CD8-positive, alpha-beta memory T cell (primary cell): ENCODE data around the gene ITPR2. TPM values are rescaled to one million over a fixed set of nuclear protein-coding genes. Genes with fewer than 3 reads are reported as not detected.
"Not testable (repeated sequence)": the region's sequence is repeated elsewhere in the genome, so short reads cannot be mapped to it uniquely, and the experiment has no call there.

Source experiments
- CTCF ChIA-PET: fragments of 350-600 bp; sonication (Branson Sonifier 250); formaldehyde crosslinking; loops from one replicate; lab custom pipeline; 2021; ENCODE audit warnings: antibody characterized with exemption; lab: Charles Lee
- POLR2A ChIA-PET: fragments of 350-600 bp; sonication (Branson Sonifier 250); formaldehyde crosslinking; loops from one replicate; lab custom pipeline; 2021; ENCODE audit warnings: antibody characterized with exemption; lab: Charles Lee
- DNase-seq, 5 donors: peaks; one replicate each; pipeline versions ENCODE4 v3.0.0 to v3.0.0-alpha.2; 2020 to 2022; ENCODE audit warnings: mixed read lengths in 1 of 5
- H3K27ac ChIP-seq: one replicate; pipeline ENCODE4 v1.7.0; 2013; ENCODE audit warnings: low read depth, mild to moderate bottlenecking, low read length, moderate library complexity
- H3K27me3 ChIP-seq: 2 replicates; pipeline ENCODE4 v1.7.0; 2013; ENCODE audit warnings: low read length, mild to moderate bottlenecking; ENCODE audit not compliant: insufficient read depth, poor library complexity, severe bottlenecking
- H3K36me3 ChIP-seq: 2 replicates; pipeline ENCODE4 v1.7.0; 2013; ENCODE audit warnings: mild to moderate bottlenecking, low read length, moderate library complexity; ENCODE audit not compliant: insufficient read depth
- H3K4me1 ChIP-seq: 2 replicates; pipeline ENCODE4 v1.7.0; 2013; ENCODE audit warnings: mild to moderate bottlenecking, low read length, moderate library complexity; ENCODE audit not compliant: insufficient read depth
- H3K4me3 ChIP-seq: 2 replicates; pipeline ENCODE4 v1.7.0; 2013; ENCODE audit warnings: mild to moderate bottlenecking, low read length
- H3K9me3 ChIP-seq: 2 replicates; pipeline ENCODE4 v1.7.0; 2013; ENCODE audit warnings: mild to moderate bottlenecking, low read length
- H3K27ac Mint-ChIP-seq, 8 donors: one replicate each; pipeline ENCODE4 v1.8.0; 2020 to 2021; ENCODE audit warnings: mixed read lengths in 8 of 8, mild to moderate bottlenecking in 6 of 8, inconsistent platforms in 3 of 8, moderate library complexity in 3 of 8
- H3K27me3 Mint-ChIP-seq, 2 donors: one replicate each; pipeline ENCODE4 v1.8.0; 2020 to 2021; ENCODE audit warnings: mixed read lengths in 2 of 2, mild to moderate bottlenecking in 1 of 2, moderate library complexity in 1 of 2
- H3K36me3 Mint-ChIP-seq, 3 donors: one replicate each; pipeline ENCODE4 v1.8.0; 2020 to 2021; ENCODE audit warnings: mixed read lengths in 3 of 3, inconsistent platforms in 1 of 3, mild to moderate bottlenecking in 1 of 3
- H3K4me1 Mint-ChIP-seq, 3 donors: one replicate each; pipeline ENCODE4 v1.8.0; 2020 to 2021; ENCODE audit warnings: mixed read lengths in 3 of 3, inconsistent platforms in 1 of 3, mild to moderate bottlenecking in 1 of 3
- H3K4me3 Mint-ChIP-seq, 7 donors: one replicate each; pipeline ENCODE4 v1.8.0; 2020 to 2021; ENCODE audit warnings: mixed read lengths in 7 of 7, mild to moderate bottlenecking in 6 of 7, moderate library complexity in 4 of 7, inconsistent platforms in 2 of 7
- H3K9me3 Mint-ChIP-seq, 5 donors: one replicate each; pipeline ENCODE4 v1.8.0; 2020 to 2022; ENCODE audit warnings: mixed read lengths in 5 of 5, mild to moderate bottlenecking in 3 of 5, moderate library complexity in 2 of 5, inconsistent platforms in 1 of 5
- polyA plus RNA-seq: library from polyadenylated mRNA; unstranded; fragments of 300-500 nt; fragmentation: Illumina TruSeq; gene quantifications from one replicate; pipeline ENCODE4 v1.2.3, GENCODE V29; 2021
- total RNA-seq, 2 experiments: library from RNA; stranded (reverse); gene quantifications; one replicate each; pipeline ENCODE4 v1.2.3, GENCODE V29; 2021

Gene ITPR2
- total and polyA plus RNA-seq, 3 experiments from 2014 or later, result 13.0 to 29.4 (median 24.0) TPM

DNA sequence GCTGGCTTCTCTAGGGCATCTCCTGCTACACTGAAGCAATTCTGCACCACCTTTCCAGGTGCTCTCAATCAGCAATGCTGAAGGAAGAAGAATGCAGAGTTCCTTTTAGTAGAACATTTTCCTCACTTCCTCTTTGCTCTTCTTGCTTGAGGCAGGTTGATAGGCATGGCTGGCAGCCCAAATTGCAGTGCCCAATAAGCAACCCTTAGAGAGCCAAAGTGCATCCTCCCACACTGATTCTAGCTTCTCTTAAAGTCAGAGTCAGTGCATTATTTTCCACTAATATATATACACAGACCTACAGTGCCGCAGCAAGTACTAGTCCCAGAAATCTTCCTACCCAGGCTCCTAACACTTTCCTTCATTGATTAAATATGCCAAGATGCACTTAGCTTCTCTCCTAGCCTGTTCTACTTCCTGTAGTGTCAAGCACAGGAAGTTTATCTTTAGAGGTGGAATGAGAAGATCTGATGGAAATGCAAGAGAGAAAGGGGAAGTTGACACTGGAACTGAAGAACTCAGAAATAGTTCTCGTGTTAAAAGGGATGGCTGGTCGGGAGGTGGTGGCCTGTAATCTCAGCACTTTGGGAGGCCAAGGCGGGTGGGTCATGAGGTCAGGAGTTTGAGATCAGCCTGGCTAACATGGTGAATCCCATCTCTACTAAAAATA lies 504.9 kb downstream of the ITPR2 start:
- Mint-ChIP-seq H3K27me3 (peaks cover 0 to 2% of the 10 kb centered on the region in 2 donors), H3K4me1 (no peaks in the 10 kb centered on the region), H3K9me3 (peaks cover 3 to 23% (median 19%) of the 10 kb centered on the region in 5 donors), H3K36me3 (peaks cover 0 to 1% (median 0%) of the 10 kb centered on the region in 3 donors), H3K4me3 (no peak overlapping the region), H3K27ac (no peak overlapping the region)
- CTCF ChIA-PET, result no interaction called here
- POLR2A ChIA-PET, result no interaction called here
- no peak overlapping the region for H3K27ac ChIP-seq
- no peaks in the 10 kb centered on the region for H3K36me3 ChIP-seq
- DNase-seq, result no peak
- no peaks in the 10 kb centered on the region for H3K4me1 ChIP-seq
- no peaks in the 10 kb centered on the region for H3K27me3 ChIP-seq
- no peaks in the 10 kb centered on the region for H3K9me3 ChIP-seq
- no peak overlapping the region for H3K4me3 ChIP-seq

DNA sequence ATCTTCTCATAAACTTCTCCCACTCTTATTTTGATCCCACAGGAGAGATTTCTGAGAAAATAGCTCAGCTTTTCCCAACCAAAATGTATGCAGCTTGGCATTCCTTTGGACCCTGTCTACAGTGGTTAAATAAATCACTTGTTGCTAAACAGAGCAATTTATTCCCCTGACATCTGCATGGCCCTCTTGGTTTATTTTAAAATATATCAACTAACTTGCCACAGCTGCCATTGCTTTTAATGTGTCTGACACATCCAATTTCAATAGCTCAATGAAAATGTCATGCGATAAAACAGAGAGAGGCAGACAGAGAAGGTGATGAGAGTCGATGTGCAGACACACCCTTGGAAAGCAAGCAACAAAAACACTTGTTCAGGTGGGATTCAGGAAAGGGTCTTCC lies 509.3 kb downstream of the ITPR2 start:
- no peaks in the 10 kb centered on the region for H3K4me1 ChIP-seq
- no peak overlapping the region for H3K4me3 ChIP-seq
- Mint-ChIP-seq H3K4me3 (no peak overlapping the region), H3K9me3 (peaks cover 0 to 5% (median 3%) of the 10 kb centered on the region in 5 donors), H3K4me1 (no peaks in the 10 kb centered on the region), H3K27me3 (peaks cover 2 to 16% of the 10 kb centered on the region in 2 donors), H3K27ac (no peak overlapping the region), H3K36me3 (no peaks in the 10 kb centered on the region)
- H3K27ac ChIP-seq, result no peak overlapping the region
- no peaks in the 10 kb centered on the region for H3K27me3 ChIP-seq
- POLR2A ChIA-PET, result no interaction called here
- DNase-seq, result no peak
- no peaks in the 10 kb centered on the region for H3K9me3 ChIP-seq
- CTCF ChIA-PET, result no interaction called here
- no peaks in the 10 kb centered on the region for H3K36me3 ChIP-seq

DNA sequence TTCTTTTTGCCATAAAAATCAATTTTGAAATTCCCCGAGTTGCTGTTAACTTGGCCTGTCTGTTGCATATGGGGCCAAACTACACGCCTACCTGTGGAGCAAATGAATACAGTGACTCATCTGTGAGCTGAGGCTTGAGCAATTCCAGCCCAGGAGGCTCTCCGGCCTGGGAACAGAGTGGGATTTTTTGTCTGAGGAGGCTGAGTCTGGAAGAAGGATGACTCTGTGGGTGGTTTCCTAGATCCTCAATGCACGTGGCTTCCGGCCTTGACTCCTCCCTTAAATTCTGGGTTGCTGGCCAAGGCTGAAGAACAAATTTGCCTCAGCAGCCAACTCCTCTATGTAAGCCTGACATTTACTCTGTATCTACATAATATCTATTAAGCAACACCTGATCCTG lies 513.5 kb downstream of the ITPR2 start:
- no peak for DNase-seq
- H3K4me3 Mint-ChIP-seq, result no peak overlapping the region
- Histone ChIP-seq H3K4me3 (no peak overlapping the region), H3K4me1 (no peaks in the 10 kb centered on the region), H3K27ac (no peak overlapping the region), H3K27me3 (no peaks in the 10 kb centered on the region), H3K9me3 (no peaks in the 10 kb centered on the region), H3K36me3 (no peaks in the 10 kb centered on the region)
- no peak overlapping the region for H3K27ac Mint-ChIP-seq
- H3K27me3 Mint-ChIP-seq, result peaks cover 14 to 35% of the 10 kb centered on the region in 2 donors
- no peaks in the 10 kb centered on the region for H3K4me1 Mint-ChIP-seq
- H3K9me3 Mint-ChIP-seq, result peaks cover 6 to 12% (median 11%) of the 10 kb centered on the region in 5 donors
- CTCF ChIA-PET, result no interaction called here
- POLR2A ChIA-PET, result no interaction called here
- H3K36me3 Mint-ChIP-seq, result no peaks in the 10 kb centered on the region

DNA sequence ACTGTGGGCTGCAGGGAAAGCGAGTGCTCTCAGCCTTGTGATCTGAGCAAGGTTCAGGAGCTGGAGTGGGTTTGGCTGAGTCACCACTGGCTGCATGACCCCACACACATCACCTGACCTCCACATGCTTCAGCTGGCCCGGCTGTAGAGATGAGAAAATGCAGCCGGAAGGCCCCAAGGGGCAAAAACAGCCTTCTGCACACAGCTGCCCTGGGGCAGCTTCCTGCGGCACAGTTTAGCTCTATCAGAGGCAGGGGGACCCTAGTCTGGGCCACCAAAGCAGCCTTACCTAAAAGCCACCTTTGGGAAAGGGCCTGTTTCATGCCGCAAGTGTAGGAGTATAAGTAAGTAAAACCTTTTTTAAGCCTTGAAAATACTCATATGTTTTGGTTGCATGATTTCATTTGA lies 514.3 kb downstream of the ITPR2 start:
- Histone ChIP-seq H3K4me3 (no peak overlapping the region), H3K27me3 (no peaks in the 10 kb centered on the region), H3K4me1 (no peaks in the 10 kb centered on the region), H3K9me3 (no peaks in the 10 kb centered on the region), H3K27ac (no peak overlapping the region), H3K36me3 (no peaks in the 10 kb centered on the region)
- Mint-ChIP-seq H3K9me3 (peaks cover 11 to 21% (median 15%) of the 10 kb centered on the region in 5 donors), H3K4me3 (no peak overlapping the region), H3K4me1 (no peaks in the 10 kb centered on the region), H3K36me3 (peaks cover 0 to 5% (median 0%) of the 10 kb centered on the region in 3 donors), H3K27ac (no peak overlapping the region), H3K27me3 (peaks cover 17 to 36% of the 10 kb centered on the region in 2 donors)
- POLR2A ChIA-PET, result no interaction called here
- DNase-seq, result no peak
- CTCF ChIA-PET, result no interaction called here

- Mint-ChIP-seq H3K27me3 (peaks cover 17 to 36% of the 10 kb centered on the region in 2 donors), H3K4me1 (no peaks in the 10 kb centered on the region), H3K9me3 (peaks cover 16 to 27% (median 20%) of the 10 kb centered on the region in 5 donors), H3K36me3 (peaks cover 0 to 8% (median 0%) of the 10 kb centered on the region in 3 donors), H3K4me3 (no peak overlapping the region), H3K27ac (no peak overlapping the region)
- ChIA-PET CTCF (no interaction called here), POLR2A (no interaction called here)
- Histone ChIP-seq H3K4me1 (no peaks in the 10 kb centered on the region), H3K27me3 (no peaks in the 10 kb centered on the region), H3K4me3 (no peak overlapping the region), H3K9me3 (no peaks in the 10 kb centered on the region), H3K36me3 (no peaks in the 10 kb centered on the region), H3K27ac (no peak overlapping the region)
- no peak for DNase-seq
Observed at GRCh38 chr12:26317942-26318575, 514.9 kb downstream of the ITPR2 start.

DNA sequence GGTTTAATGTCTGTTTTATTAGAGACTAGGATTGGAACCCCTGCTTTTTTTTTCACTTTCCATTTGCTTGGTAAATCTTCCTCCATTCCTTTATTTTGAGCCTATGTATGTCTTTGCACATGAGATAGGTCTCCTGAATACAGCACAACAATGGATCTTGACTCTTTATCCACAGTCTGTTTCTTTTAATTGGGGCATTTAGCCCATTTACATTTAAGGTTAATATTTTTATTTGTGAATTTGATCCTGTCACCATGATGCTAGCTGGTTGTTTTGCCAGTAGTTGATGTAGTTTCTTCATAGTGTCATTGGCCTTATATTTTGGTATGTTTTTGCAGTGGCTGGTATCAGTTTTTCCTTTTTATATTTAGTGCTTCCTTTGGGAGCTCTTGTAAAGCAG lies 518.9 kb downstream of the ITPR2 start:
- H3K4me1 ChIP-seq, H3K4me3 Mint-ChIP-seq, H3K4me1 Mint-ChIP-seq, CTCF ChIA-PET, POLR2A ChIA-PET, H3K36me3 ChIP-seq, H3K9me3 ChIP-seq, DNase-seq, H3K4me3 ChIP-seq, H3K27ac ChIP-seq, H3K27me3 ChIP-seq, H3K27ac Mint-ChIP-seq, H3K36me3 Mint-ChIP-seq: not testable (repeated sequence)
- Mint-ChIP-seq H3K27me3 (peaks cover 17 to 20% of the 10 kb centered on the region in 2 donors), H3K9me3 (peaks cover 18 to 46% (median 26%) of the 10 kb centered on the region in 5 donors)

DNA sequence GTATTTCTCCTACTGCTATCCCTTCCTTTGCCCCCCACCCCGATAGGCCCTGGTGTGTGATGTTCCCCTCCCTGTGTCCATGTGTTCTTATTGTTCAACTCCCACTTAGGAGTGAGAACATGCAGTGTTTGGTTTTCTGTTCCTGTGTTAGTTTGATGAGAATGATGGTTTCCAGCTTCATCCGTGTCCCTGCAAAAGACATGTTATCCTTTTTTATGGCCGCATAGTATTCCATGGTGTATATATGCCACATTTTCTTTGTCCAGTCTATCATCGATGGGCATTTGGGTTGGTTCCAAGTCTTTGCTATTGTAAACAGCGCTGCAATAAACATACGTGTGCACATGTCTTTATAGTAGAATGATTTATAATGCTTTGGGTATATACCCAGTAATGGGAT lies 522.5 kb downstream of the ITPR2 start:
- H3K4me3 Mint-ChIP-seq, H3K27ac ChIP-seq, POLR2A ChIA-PET, H3K36me3 Mint-ChIP-seq, DNase-seq, H3K36me3 ChIP-seq, H3K9me3 ChIP-seq, H3K4me1 ChIP-seq, H3K4me3 ChIP-seq, CTCF ChIA-PET, H3K27ac Mint-ChIP-seq, H3K4me1 Mint-ChIP-seq, H3K27me3 ChIP-seq: not testable (repeated sequence)
- Mint-ChIP-seq H3K9me3 (peaks cover 21 to 42% (median 27%) of the 10 kb centered on the region in 5 donors), H3K27me3 (peaks cover 13 to 15% of the 10 kb centered on the region in 2 donors)

DNA sequence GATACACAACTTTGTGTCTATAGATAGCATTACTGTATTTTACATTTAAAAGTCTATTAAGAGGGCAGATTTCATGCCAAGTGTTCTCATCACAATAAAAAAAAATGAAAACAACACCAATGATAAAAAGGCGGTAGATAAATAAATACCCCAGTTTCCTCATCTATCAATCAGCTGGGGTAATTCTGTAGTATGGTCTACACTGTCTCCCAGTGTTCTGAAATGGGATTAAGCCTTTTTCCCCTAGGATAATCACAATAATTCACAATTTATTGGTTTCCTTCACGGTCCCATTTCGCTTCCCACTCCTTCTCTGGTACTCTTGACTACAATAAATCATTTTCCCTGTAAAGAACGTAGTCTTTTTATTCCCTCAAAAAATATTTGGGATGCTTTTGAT lies 523.4 kb downstream of the ITPR2 start:
- no peaks in the 10 kb centered on the region for H3K36me3 ChIP-seq
- Mint-ChIP-seq H3K27me3 (peaks cover 13% of the 10 kb centered on the region in 2 donors), H3K36me3 (peaks cover 0 to 8% (median 0%) of the 10 kb centered on the region in 3 donors), H3K4me1 (no peaks in the 10 kb centered on the region), H3K4me3 (no peak overlapping the region), H3K27ac (no peak overlapping the region), H3K9me3 (peaks cover 15 to 36% (median 21%) of the 10 kb centered on the region in 5 donors)
- no peaks in the 10 kb centered on the region for H3K4me1 ChIP-seq
- CTCF ChIA-PET, result no interaction called here
- no peaks in the 10 kb centered on the region for H3K27me3 ChIP-seq
- H3K27ac ChIP-seq, result no peak overlapping the region
- H3K9me3 ChIP-seq, result no peaks in the 10 kb centered on the region
- POLR2A ChIA-PET, result no interaction called here
- no peak overlapping the region for H3K4me3 ChIP-seq
- no peak for DNase-seq
